ENCODE measurements around the gene INS. TPM values are rescaled to one million over a fixed set of nuclear protein-coding genes. Genes with fewer than 3 reads are reported as not detected.
A peak's percentile ranks its signal among the peaks of the same experiment; 100 is the strongest.

The INS gene
- total RNA-seq, 1 experiment from 2014 or later = not detected

DNA sequence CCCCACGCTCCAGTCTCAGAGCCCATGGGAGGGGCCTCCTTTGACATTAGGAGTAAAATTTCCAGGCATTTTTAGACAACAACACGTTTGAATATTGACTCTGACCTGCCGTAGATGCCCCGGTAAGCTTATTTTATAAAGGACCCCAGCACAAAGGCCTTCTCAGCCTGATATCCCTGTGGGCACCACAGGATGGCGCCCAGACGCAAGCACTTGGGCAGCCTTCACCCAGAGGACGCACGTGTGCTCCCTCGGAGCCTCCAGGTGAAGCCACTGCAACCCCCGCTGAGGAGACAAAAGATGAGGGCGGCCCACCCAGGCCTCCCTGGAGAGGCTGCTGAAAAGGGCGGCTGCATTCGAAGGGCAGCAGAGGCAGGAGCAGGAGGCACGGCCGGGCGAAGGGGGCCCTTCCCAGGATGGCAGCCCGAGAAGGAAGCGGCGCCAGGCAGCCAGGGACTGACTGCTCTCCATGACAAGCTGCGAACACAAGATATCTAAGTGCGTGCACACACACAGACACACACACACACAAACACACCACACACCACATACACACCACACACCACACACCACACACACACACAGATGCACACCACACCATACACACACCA is 25.8 kb upstream of the INS start:
- H3K4me3 Mint-ChIP-seq = no peak overlapping the region

More for the DNA sequence above, 25.8 kb upstream of the INS start:
- H3K4me1 Mint-ChIP-seq = peaks cover 0 to 5% of the 10 kb centered on the region in 2 experiments; a peak in 1 of 4 replicates
- Histone ChIP-seq H3K79me1 (ENCODE audit: insufficient read depth, low read depth, low read length, poor library complexity, severe bottlenecking) (no peaks in the 10 kb centered on the region), H3K23ac (ENCODE audit: insufficient read length, low read depth, low read length) (no peak overlapping the region), H3K27ac (ENCODE audit: insufficient read length, low read depth, low read length) (no peak overlapping the region), H3K4me1 (ENCODE audit: insufficient read depth, low read length) (no peaks in the 10 kb centered on the region), H4K20me1 (ENCODE audit: control insufficient read depth, insufficient read depth, insufficient read length) (no peaks in the 10 kb centered on the region), H2BK120ac (ENCODE audit: low read depth, low read length, poor library complexity, severe bottlenecking) (no peak overlapping the region), H3T11ph (ENCODE audit: low read length) (no peak overlapping the region), H2AFZ (ENCODE audit: low read length) (no peak overlapping the region), H3K56ac (ENCODE audit: insufficient read length, low read depth, low read length) (no peak overlapping the region), H3K27me3 (ENCODE audit: insufficient read depth, low read length) (no peaks in the 10 kb centered on the region; the same call in 1 of the 2 replicates), H4K91ac (ENCODE audit: insufficient read length, low read depth, low read length) (no peak overlapping the region), H3K4me2 (ENCODE audit: insufficient read depth, insufficient read length, low read length) (no peak overlapping the region), H3K4ac (ENCODE audit: low read depth, low read length) (no peak overlapping the region), H2AK5ac (ENCODE audit: insufficient read length, low read length) (no peak overlapping the region), H3K14ac (ENCODE audit: insufficient read depth, low read length) (no peak overlapping the region), H4K5ac (ENCODE audit: insufficient read length, low read depth, low read length) (no peak overlapping the region), H3K9ac (ENCODE audit: extremely low read depth, insufficient read length, low read length) (no peak overlapping the region), H3K23me2 (ENCODE audit: insufficient read length, low read depth, low read length, poor library complexity, severe bottlenecking) (no peaks in the 10 kb centered on the region), H3K79me2 (ENCODE audit: insufficient read depth, low read length) (no peaks in the 10 kb centered on the region), H3K18ac (ENCODE audit: insufficient read length, low read depth, low read length) (no peak overlapping the region), H2BK5ac (ENCODE audit: insufficient read length, low read length) (no peak overlapping the region), H3K9me3 (ENCODE audit: control insufficient read depth, low read depth, low read length) (no peaks in the 10 kb centered on the region), H2BK20ac (ENCODE audit: low read depth, low read length, poor library complexity, severe bottlenecking) (no peak overlapping the region), H4K8ac (replicated peaks; ENCODE audit: insufficient read length, low read depth, low read length) (no peak overlapping the region), H2BK12ac (ENCODE audit: insufficient read length, low read depth, low read length) (no peak overlapping the region), H2BK15ac (ENCODE audit: low read depth, low read length) (no peak overlapping the region)
- DNase-seq = peak; percentile 73
- no CpG with 5 or more reads among the region's 21 CpGs for WGBS (ENCODE audit: extremely low coverage, insufficient read length, low lambda C conversion rate)
- peaks cover 39% of the 10 kb centered on the region for H3K27me3 Mint-ChIP-seq (ENCODE audit: low read depth)
- H3K27ac Mint-ChIP-seq = no peak overlapping the region; a peak in 1 of 7 replicates
- TF ChIP-seq, protein P1, sequence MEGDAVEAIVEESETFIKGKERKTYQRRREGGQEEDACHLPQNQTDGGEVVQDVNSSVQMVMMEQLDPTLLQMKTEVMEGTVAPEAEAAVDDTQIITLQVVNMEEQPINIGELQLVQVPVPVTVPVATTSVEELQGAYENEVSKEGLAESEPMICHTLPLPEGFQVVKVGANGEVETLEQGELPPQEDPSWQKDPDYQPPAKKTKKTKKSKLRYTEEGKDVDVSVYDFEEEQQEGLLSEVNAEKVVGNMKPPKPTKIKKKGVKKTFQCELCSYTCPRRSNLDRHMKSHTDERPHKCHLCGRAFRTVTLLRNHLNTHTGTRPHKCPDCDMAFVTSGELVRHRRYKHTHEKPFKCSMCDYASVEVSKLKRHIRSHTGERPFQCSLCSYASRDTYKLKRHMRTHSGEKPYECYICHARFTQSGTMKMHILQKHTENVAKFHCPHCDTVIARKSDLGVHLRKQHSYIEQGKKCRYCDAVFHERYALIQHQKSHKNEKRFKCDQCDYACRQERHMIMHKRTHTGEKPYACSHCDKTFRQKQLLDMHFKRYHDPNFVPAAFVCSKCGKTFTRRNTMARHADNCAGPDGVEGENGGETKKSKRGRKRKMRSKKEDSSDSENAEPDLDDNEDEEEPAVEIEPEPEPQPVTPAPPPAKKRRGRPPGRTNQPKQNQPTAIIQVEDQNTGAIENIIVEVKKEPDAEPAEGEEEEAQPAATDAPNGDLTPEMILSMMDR (conservative IDR thresholded peaks at IDR 0.05) = peak; percentile 74
- no peaks in the 10 kb centered on the region for H3K9me3 Mint-ChIP-seq
- H3K36me3 Mint-ChIP-seq (ENCODE audit: insufficient read depth in 1 of 3, low read depth in 3 of 3) = no peaks in the 10 kb centered on the region

Measured in H9 (cell line).